NAMALWA (cell line): ENCODE data around the gene GNAI2.
"Not testable (repeated sequence)": the region's sequence is repeated elsewhere in the genome, so short reads cannot be mapped to it uniquely, and the experiment has no call there.

Experiments used
- DNase-seq: peaks from one replicate; pipeline ENCODE4 v3.0.0-alpha.2; 2015; ENCODE audit warnings: low spot score

The GNAI2 gene

GRCh38 chr3:50264383-50264963 is 28.5 kb downstream of the GNAI2 start:
- DNase-seq, result no peak

- DNase-seq, result no peak
Measured at GRCh38 chr3:50264964-50265485, 29.0 kb downstream of the GNAI2 start.

GRCh38 chr3:50265571-50265970 is 29.6 kb downstream of the GNAI2 start:
- DNase-seq, result no peak

- no peak for DNase-seq
Measured at GRCh38 chr3:50266017-50266416, 30.0 kb downstream of the GNAI2 start.

- no peak for DNase-seq
Measured at GRCh38 chr3:50266836-50267235, 30.8 kb downstream of the GNAI2 start.

- no peak for DNase-seq
Measured at GRCh38 chr3:50267280-50267913, 31.4 kb downstream of the GNAI2 start.

- DNase-seq, result no peak
Measured at GRCh38 chr3:50268276-50268675, 32.3 kb downstream of the GNAI2 start.

- DNase-seq, result no peak
Measured at GRCh38 chr3:50268703-50269451, 32.9 kb downstream of the GNAI2 start, which contains the start of gene SEMA3B. Gene SEMA3B, plus strand, starts transcription at chr3:50269147. Its CDS starts 94 bp downstream, at chr3:50269241.

GRCh38 chr3:50269460-50269859 is 33.5 kb downstream of the GNAI2 start:
- no peak for DNase-seq

- no peak for DNase-seq
Measured at GRCh38 chr3:50269977-50270413, 34.0 kb downstream of the GNAI2 start.

GRCh38 chr3:50270422-50271224 is 34.6 kb downstream of the GNAI2 start:
- no peak for DNase-seq

GRCh38 chr3:50271314-50271936 is 35.4 kb downstream of the GNAI2 start:
- DNase-seq, result no peak

GRCh38 chr3:50272538-50272910 is 36.5 kb downstream of the GNAI2 start:
- DNase-seq, result not testable (repeated sequence)

GRCh38 chr3:50272911-50273688 is 37.1 kb downstream of the GNAI2 start:
- DNase-seq, result peak; percentile 67

- DNase-seq, result no peak
Measured at GRCh38 chr3:50273689-50274065, 37.7 kb downstream of the GNAI2 start.

GRCh38 chr3:50274371-50275104 is 38.5 kb downstream of the GNAI2 start:
- DNase-seq, result peak; percentile 49

- DNase-seq, result no peak
Measured at GRCh38 chr3:50275141-50275995, 39.4 kb downstream of the GNAI2 start.

GRCh38 chr3:50275996-50276761 is 40.2 kb downstream of the GNAI2 start:
- DNase-seq, result no peak

GRCh38 chr3:50276762-50277101 is 40.7 kb downstream of the GNAI2 start:
- no peak for DNase-seq
